Stimulated activated CD8-positive, alpha-beta memory T cell treated with anti-CD3 and anti-CD28 coated beads, Interleukin-7, amount 100 ng/mL, for 4 hours (primary cell): ENCODE data around the gene NBPF6.
"Not testable (repeated sequence)": the region's sequence is repeated elsewhere in the genome, so short reads cannot be mapped to it uniquely, and the experiment has no call there.

Experiments
- DNase-seq, 2 donors: peaks; one replicate each; pipeline ENCODE4 v3.0.0-alpha.2; 2020; ENCODE audit warnings: low read depth in 2 of 2

Gene NBPF6, protein sequence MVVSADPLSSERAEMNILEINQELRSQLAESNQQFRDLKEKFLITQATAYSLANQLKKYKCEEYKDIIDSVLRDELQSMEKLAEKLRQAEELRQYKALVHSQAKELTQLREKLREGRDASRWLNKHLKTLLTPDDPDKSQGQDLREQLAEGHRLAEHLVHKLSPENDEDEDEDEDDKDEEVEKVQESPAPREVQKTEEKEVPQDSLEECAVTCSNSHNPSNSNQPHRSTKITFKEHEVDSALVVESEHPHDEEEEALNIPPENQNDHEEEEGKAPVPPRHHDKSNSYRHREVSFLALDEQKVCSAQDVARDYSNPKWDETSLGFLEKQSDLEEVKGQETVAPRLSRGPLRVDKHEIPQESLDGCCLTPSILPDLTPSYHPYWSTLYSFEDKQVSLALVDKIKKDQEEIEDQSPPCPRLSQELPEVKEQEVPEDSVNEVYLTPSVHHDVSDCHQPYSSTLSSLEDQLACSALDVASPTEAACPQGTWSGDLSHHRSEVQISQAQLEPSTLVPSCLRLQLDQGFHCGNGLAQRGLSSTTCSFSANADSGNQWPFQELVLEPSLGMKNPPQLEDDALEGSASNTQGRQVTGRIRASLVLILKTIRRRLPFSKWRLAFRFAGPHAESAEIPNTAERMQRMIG

DNA sequence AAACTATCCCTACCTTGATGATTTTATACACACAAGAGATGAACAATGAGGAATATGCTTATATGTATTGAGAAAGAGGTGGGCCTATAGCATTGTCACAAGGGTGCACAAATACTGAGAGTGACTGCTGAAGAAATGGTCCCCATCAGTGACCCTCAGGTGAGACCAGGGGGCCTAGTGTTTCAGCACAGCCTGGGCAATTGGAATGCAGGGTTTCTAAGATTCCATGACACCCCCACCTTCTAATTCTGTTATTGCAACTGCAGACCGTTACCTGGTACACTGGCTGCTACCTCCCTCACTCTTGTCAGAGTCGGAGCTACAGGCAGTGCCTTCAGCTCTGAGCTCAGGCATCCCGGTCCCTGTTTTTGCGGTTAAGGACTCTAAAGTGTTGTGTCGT, at the start of gene NBPF6:
TSS of gene NBPF6 (plus strand) at position 301 of the 400 bp plus-strand sequence. CDS start 259 bp downstream, outside the sequence.
- DNase-seq = not testable (repeated sequence)

DNA sequence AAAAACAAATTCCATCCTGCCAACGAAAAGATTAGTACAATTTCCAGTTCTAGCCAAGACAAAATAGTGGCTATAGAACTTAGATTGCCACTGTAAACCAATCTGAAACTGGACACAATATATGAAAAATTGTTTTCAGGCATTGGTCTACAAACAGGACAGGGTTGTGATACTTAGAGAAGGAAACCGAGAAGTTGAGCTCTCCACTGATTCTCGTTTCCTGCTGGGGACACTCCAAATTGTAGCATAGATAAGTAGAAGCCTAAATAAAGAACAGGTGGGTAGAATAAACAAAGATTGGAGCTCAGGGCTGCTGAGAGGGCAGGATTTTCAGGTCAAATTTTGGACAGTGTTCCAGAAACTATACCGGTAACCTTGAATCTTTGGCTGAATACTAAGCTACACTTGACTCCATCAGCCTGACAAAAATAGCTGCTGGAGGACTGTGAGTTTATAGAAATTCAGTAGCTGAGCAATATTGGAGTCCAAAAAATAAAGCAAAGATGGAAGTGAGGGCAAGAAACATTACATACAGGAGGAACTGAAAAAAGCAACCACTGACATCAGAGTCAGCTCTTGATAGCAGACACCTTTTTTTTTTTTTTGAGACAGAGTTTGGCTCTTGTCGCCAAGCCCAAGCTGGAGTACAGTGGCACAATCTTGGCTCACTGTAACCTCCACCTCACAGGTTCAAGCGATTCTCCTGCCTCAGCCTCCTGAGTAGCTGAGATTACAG, 38.9 kb upstream of the NBPF6 start:
- DNase-seq = not testable (repeated sequence)

DNA sequence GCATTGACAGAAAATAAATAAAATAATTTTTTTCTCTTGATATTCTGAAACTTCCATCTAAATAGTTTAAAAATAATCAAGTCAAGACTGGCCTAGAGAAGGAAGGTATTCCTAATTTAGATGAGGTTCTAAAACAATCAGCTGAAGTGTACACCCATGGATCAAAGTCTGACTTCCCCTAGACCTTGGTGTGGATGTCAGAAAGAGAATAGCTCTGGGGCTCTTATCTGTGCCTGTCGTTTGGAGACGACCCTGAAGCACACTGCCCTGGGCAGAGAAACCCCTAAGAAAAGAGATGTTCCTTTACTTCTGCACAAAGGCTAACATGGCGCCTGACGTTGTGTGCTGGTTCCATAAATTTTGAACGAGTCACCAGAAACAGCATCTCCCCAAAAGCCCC, 30.0 kb upstream of the NBPF6 start:
- DNase-seq = not testable (repeated sequence)

DNA sequence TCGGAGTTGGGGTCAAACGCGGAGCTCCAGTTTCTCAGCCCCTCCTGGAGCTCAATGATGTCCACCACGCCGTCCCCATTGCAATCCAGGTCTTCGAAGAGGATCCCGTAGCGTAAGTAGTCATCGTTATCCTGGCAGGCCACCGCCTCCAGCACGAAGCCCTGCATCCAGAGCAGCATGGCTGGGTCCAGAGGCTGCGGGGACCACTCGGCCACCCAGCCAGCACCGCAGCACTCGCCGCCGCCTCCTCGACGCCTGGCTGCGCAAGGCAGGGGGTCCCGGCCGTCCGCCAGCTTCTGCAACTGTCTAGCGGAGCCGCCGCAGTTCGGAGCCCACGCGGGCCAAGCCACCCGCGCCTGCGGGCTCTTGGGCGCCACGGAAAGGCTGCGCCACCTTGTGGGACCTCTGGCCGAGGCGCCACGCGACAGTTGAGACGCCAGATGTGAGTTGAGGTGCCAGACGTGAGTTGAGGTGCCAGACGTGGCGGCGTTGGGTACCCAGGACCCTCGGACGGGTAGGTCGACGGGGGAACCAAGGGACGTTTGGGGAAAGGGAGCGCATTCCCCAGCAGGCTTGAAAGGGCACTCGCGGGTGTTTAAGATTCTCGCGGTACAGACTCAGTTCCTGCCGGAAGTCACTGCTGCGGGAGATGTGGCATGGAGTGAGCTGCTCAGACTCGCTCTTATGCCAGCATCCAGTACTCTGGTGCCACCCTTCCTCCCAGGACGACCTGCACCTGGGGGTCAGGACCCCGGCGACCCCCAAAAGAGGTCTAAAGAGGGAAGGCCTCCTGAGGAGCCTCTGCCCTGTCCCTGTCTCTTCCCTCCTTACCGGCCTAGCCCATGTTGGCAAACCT, 28.9 kb upstream of the NBPF6 start:
- DNase-seq = not testable (repeated sequence)

DNA sequence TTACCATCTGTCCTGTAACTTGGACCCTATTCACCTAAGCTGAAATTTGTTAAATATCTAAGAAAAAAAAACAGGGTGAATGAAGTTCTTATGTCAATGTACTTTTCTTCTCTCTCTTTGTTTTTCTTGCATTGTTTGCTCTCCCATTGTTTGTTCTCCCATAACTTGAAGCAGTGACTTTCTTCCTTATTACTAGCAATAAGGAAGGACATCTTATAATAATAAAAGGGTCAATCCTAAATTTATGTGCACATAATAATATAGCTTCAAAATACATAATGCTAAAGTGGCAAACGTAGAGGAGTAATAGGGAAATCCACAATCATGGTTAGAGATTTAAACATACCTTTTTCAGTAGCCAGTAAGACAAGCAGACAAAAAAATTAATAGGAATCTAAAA, 23.3 kb upstream of the NBPF6 start:
- DNase-seq = not testable (repeated sequence)

DNA sequence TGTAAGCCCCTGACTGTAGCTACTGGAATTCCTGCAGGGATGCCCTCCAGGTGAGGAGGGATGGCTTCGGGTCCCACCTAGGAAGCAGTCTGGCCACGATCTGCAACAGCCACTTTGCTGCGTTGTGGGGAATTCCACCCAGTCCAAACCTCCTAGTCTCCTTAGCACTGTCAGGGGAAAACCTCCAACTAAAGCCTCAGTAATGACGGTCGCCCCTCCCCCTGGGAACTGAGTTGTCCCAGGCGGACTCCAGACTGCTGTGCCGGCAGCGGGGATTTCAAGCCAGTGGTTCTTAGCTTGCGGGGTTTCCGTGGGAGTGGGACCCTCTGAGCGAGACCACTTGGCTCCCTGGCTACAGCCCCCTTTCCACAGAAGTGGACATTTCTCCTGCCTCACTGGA, 18.1 kb upstream of the NBPF6 start:
- not testable (repeated sequence) for DNase-seq

DNA sequence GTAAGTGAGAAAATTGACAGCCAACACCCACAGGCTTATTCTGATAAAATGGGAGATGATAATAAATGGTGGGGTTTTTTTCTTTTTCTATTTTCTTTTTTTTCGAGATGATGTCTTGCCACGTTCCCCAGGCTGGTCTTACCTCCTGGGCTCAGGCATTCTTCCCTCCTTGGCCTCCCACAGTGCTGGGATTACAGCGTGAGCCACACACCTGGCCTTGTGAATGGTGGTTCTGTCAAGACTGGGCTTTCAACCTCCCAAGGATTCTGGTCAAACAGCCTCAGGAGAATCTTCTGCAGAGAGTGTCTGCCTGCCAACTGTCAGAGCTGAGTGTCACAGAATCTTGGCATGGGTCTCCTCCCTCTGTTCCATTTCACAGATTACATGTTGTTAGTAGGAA, 16.7 kb upstream of the NBPF6 start:
- DNase-seq = not testable (repeated sequence)

DNA sequence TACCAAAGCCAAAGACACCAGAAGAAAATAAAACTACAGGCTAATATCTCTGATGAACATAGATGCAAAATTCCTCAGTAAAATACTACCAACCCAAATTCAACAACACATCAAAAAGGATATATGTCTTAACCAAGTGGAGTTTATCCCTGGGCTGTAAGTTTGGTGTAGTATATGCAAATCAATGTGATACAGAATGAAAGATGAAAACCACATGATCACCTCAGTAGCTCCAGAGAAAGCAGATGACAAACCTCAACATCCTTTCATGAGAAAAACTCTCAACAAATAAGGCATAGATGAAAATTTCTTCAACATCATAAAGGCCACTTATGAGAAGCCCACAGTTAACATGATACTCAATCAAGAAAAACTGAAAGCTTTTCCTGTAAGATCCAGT, 11.6 kb upstream of the NBPF6 start:
- DNase-seq = not testable (repeated sequence)

DNA sequence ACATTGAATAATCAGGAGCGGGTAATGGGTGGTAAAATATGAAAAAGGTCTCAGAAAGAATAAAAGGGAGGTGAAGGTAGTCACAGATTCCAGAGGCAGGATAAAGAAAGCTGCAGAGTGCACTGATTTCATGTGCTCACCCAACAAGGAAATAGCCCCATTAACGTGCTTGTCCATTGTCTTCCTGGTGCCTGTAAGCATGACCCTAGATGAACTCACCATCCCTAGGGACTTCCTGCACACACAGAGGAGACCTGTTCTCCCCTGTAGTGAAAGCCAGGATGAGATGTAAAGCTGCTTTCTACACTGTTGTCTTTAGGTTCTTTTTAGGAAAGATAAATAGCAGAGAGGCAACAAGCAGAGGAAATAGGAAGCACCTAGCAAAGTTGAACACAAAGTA, 4.4 kb downstream of the NBPF6 start:
- not testable (repeated sequence) for DNase-seq

DNA sequence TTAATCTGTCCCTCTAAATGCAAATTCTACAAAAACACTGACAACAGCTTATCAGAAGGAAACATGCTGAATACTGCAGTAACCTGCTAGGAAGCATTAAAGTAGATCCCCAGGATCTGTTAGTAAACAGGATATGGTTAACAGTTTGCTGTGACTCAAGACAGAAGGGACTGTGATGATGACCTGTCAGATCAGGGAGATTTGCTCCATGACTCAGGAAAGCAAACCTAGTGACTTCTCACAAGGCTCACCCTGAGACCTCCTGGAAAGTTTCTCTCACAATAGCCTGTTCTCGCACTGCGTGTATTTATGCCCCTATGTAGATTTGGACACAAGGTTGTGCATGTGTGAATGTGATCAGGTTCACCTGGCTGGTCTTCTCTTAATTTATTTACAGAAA, 8.5 kb downstream of the NBPF6 start:
- DNase-seq = not testable (repeated sequence)

DNA sequence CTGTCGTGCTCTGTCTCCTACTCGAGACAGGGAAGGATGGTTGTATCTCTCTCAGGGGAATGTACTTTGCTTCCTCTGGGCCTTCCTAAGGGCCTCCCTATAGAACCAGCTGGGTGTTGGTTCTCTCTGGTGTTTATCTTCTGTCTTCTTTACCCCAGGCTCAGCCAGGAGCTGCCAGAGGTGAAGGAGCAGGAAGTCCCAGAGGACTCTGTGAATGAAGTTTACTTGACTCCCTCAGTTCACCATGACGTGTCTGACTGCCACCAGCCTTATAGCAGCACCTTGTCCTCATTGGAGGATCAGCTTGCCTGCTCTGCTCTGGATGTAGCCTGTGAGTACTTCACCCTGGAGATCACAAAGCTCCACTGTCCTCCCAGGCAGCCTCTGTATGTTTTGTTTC, 11.6 kb downstream of the NBPF6 start:
- DNase-seq = not testable (repeated sequence)

DNA sequence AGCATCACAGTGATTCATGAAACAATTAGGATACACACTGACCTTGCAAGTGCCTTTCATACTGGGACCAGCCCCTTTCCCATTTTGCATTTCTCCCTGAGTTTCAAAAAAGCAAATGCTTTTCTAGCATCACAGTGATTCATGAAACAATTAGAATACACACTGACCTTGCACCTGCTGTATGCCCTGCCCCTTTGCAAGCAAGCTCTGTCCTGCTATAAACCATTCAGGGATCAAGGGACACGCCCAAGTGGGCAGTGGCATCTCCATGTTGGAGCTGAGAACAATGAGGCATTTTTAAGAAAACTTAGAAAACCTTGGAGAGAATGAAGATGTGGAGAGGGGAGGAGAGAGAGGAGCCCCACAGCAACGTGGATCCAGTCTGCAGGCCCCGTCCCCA, 13.8 kb downstream of the NBPF6 start:
- not testable (repeated sequence) for DNase-seq

DNA sequence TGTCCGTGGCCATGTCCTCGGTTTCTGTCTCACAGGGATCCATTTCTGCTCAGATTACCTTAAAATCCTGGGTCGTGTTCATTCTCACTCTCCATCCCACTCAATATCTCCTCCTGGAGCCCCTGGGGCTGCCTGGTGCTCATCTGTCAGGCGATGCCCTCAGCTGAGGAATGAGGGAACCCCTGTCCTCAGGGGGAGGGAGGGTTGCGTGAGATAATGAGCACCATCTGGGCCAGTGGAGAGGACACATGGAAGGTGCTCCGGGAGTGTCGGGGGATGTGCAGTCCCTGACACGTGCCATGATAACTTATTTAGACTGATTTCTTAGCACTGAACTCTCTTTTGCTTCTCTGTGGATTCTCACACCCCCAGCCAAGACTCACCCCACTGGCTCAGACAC, 16.0 kb downstream of the NBPF6 start:
- DNase-seq = not testable (repeated sequence)

DNA sequence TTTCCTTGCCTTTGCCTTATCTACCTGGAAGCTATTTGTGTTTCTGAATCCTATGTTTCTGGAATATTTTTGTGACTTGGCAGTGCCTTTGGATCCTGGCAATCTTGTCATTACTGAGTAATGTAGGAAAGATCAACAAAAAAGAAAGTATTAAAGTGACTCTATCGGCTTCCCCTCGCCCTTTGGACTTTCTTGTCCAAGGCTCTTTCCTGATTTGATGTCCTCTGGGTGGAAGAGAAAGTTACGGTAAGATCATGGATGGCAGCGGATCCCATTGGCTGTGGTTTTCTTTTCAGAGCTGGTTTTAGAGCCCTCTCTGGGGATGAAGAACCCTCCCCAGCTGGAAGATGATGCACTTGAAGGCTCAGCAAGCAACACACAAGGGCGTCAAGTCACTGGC, 17.0 kb downstream of the NBPF6 start:
- DNase-seq = not testable (repeated sequence)

DNA sequence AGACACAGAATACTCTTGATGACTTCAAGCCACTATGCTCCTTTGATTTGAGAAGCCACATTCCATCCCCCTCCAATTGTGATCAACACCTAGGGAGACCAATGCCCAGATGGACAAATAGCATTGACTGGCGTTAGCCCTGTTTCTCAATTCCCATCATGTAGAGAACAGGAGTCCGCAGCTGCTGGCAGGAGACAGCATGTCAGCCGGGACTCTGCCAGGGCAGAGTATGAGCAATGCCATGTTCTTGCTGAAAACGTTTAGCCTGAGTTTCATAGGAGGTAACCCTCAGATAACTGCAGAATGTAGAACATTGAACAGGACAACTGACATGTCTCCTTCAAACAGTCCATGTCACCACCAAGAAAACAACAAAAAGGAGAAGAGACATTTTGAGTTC, 20.6 kb downstream of the NBPF6 start:
- DNase-seq = not testable (repeated sequence)

DNA sequence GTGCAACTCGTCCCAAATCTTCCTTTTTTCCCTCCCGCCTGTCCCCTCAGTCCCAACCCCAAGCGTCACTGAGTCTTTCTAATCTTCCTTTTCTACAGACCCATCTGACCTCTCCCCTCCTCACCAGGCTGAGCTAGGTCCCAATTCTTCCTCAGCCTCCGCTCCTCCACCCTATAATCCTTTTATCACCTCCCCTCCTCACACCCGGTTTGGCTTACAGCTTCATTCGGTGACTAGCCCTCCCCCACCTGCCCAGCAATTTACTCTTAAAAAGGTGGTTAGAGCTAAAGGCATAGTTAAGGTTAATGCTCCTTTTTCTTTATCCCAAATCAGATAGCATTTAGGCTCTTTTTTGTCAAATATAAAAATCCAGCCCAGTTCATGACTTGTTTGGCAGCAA, 24.4 kb downstream of the NBPF6 start:
- DNase-seq = not testable (repeated sequence)

DNA sequence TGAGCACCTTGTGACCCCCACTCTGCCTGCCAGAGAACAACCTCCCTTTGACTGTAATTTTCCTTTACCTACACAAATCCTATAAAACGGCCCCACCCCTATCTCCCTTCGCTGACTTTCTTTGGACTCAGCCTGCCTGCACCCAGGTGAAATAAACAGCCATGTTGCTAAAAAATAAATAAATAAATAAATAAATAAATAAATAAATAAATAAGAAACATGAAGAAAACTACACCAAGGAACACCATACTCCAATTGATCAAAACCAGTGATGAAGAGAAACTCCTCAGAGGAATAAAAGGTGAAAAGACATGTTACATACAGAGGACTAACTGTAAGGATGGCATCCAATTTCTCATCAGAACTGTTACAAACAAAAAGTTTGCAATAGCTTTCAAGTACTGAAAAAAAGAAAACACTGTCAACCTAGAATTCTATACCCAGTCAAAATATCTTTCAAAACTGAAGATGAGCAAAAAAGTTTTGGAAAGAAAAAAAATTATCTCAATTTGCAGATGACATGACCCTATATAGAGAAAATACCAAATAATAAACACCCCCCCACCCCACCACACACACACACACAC, 28.4 kb downstream of the NBPF6 start:
- DNase-seq = no peak

DNA sequence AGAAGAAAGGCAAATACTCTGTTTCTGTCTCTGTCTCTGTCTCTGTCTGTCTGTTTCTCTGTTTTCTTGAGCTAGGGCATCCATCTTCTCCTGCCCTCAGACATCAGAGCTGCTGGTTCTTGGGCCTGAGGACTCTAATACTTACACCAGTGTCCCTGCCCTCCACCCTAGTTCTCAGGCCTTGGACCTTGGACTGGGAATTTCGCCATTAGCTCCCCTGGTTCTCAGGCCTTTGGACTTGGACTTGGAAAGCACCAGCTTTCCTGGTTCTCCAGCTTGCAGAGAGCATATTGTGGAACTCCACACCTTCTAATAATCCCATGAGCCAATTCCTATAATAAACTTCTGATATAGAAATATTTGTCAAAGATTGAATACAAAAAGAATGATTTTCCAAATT, 32.6 kb downstream of the NBPF6 start:
- DNase-seq = no peak

DNA sequence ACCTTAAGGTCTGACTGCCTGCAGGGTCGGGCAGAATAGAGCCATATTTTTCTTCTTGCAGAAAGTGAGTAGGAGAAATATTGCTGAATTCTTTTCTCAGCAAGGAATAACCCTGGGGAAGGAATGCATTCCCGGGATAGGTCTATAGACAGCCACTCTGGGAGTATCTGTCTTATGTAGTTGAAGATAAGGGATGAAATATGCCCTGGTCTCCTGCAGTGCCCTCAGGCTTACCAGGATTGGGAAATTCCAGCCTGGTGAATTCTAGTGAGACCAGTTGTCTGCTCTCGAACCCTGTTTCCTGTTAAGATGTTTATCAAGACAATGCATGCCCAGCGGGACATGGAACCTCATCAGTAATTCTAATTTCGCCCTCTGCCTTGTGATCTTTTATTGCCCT, 35.8 kb downstream of the NBPF6 start:
- not testable (repeated sequence) for DNase-seq

DNA sequence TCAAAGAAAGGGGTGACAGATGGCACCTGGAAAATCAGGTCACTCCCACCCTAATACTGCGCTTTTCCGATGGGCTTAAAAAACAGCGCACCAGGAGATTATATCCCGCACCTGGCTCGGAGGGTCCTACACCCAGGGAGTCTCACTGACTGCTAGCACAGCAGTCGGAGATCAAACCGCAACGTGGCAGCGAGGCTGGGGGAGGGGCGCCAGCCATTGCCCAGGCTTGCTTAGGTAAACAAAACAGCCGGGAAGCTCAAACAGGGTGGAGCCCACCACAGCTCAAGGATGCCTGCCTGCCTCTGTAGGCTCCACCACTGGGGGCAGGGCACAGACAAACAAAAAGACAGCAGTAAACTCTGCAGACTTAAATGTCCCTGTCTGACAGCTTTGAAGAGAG, 36.6 kb downstream of the NBPF6 start:
- DNase-seq = not testable (repeated sequence)

DNA sequence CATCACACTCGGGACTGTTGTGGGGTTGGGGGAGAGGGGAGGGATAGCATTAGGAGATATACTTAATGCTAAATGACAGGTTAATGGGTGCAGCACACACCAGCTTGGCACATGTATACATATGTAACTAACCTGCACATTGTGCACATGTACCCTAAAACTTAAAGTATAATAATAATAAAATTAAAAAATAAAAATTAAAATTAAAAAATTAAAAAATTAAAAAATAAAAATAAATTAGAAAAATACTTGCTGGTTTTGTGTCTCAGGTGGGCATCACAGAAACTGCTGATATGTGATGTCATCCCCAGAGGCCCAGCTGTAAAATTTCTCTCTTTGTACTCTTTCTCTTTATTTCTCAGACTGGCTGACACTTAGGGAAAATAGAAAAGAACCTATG, 44.9 kb downstream of the NBPF6 start:
- not testable (repeated sequence) for DNase-seq
